Activated naive CD4-positive, alpha-beta T cell treated with anti-CD3 and anti-CD28 coated beads, Interleukin-2, amount 50 U/mL, for 72 hours (primary cell): Measurements from ENCODE around the gene RAD51B. TPM values are rescaled to one million over a fixed set of nuclear protein-coding genes. Genes with fewer than 3 reads are reported as not detected.

Experiments
- ATAC-seq, 2 donors: fragments of 150-1000 bp; cut with Tn5 transposase; 2 replicates each; pipeline ENCODE4 v1.10.0; 2021; ENCODE audit warnings: mild to moderate bottlenecking in 2 of 2, moderate library complexity in 2 of 2
- DNase-seq, 2 donors: peaks; one replicate each; pipeline ENCODE4 v3.0.0; 2021 to 2022; ENCODE audit warnings: low spot score in 2 of 2
- H3K27ac Mint-ChIP-seq, 2 donors: one replicate each; pipeline ENCODE4 v1.8.0; 2022; ENCODE audit warnings: mild to moderate bottlenecking in 2 of 2, mixed read lengths in 2 of 2
- H3K36me3 Mint-ChIP-seq, 2 donors: one replicate each; pipeline ENCODE4 v1.8.0; 2022; ENCODE audit warnings: mixed read lengths in 2 of 2
- H3K9me3 Mint-ChIP-seq, 2 donors: one replicate each; pipeline ENCODE4 v1.8.0; 2022; ENCODE audit warnings: mixed read lengths in 2 of 2
- total RNA-seq, 2 donors: library from RNA; stranded (reverse); gene quantifications; one replicate each; pipeline ENCODE4 v1.2.3, GENCODE V29; 2022

Gene RAD51B
- total RNA-seq, 2 donors from 2014 or later, result 36.5 to 53.0 TPM

DNA sequence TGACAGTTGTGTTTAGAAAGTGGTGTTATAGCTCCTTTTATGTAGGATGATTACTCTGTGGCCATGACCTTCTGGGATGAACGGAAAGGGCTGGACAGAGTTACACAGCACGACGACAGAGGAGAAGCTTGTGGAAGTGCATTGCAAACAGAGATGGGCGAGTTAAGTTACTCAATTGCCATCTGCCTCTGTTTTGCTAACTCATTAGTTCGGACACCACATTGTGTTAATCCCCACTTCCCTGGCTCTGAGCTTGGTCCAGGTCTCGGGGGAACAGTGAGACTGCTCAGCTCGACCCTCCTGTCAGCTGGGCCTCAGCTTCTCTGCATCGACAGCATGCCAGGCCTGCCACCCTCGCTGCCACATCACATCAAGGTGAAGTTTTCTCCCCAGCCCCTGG, 565.3 kb downstream of the RAD51B start:
- H3K36me3 Mint-ChIP-seq, result no peaks in the 10 kb centered on the region
- no peak overlapping the region for H3K27ac Mint-ChIP-seq
- DNase-seq (no peak), ATAC-seq (no peak)
- H3K9me3 Mint-ChIP-seq, result no peaks in the 10 kb centered on the region

DNA sequence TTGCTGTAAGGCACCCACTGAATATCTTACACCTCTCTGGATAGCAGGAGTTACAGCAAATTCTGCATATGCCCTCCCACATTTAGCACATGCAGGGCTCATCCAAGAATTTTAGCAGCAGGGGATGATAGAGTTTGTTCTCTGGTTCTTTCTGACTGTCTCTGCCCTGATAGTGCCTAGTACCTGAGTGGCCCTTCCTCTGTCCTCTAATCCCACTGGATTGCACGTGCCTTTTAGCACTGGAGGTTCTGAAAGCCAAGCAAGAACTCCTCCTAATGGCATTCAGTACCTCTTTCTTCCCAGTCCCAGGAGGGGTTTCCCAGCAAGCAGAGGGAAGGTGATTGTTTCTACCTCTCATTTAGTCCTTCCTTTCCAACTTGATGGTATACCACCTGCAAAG, 566.9 kb downstream of the RAD51B start:
- ATAC-seq, result no peak
- DNase-seq, result no peak
- Mint-ChIP-seq H3K9me3 (peaks cover 0 to 4% of the 10 kb centered on the region in 2 donors), H3K36me3 (no peaks in the 10 kb centered on the region), H3K27ac (no peak overlapping the region)

DNA sequence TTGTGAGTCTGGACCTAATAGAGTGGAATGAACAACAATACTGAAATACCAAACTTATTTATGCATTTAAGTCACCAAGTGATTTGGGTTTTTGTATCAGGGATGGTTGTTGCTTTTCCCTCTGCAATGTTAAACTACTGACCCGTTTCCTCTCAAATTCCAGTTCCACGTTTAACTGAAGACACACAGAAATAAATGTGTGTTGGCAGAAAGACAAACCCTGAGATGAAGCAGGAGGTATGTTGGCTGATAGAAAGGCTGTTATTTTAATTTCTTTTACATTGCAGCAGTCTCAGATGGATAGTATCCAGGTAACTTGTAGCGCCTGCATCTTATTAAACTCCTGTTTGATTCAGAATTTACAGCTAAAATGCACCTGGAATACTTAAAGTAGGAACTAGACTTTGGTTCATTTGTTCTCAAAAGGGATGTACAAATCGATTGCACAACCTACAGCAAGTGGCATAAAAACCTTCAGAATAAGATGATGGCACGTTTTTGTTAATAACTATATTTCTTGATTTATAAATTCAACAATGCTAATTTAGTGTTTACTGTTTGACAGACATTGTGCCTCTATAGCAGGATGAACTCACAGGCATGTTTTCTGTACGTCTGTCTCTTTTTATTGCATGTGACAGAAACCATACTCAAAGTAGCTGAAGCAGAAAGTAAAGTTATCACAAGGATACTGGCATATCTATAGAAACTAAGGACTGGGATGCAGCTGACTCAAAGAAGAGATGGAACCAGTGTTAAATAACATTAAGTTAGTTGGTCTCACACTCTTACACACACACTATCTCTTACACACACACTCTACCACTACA, 567.6 kb downstream of the RAD51B start:
- no peak overlapping the region for H3K27ac Mint-ChIP-seq
- peaks cover 0 to 4% of the 10 kb centered on the region in 2 donors for H3K9me3 Mint-ChIP-seq
- no peaks in the 10 kb centered on the region for H3K36me3 Mint-ChIP-seq
- ATAC-seq (no peak), DNase-seq (no peak)

DNA sequence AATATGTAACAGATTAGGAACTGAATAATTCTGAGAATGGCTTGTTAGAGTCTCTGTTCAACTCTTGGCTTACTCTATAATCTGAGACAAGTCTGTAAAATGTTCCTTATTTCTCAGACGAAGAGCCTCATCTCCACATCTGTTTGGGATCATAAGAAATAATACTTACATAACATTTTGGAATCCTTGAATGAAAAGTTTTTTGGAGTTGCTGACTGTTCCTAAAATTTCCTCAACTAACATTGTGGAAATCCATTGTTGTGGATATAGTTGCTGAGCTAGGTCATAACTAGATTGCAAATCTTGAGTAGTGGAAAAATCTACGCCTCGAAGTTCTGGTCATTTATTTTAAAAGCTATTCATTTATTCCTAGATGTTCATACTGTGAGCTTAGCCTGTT, 570.4 kb downstream of the RAD51B start:
- no peak overlapping the region for H3K27ac Mint-ChIP-seq
- no peaks in the 10 kb centered on the region for H3K36me3 Mint-ChIP-seq
- H3K9me3 Mint-ChIP-seq, result peaks cover 0 to 4% of the 10 kb centered on the region in 2 donors
- ATAC-seq, result no peak
- DNase-seq, result no peak

DNA sequence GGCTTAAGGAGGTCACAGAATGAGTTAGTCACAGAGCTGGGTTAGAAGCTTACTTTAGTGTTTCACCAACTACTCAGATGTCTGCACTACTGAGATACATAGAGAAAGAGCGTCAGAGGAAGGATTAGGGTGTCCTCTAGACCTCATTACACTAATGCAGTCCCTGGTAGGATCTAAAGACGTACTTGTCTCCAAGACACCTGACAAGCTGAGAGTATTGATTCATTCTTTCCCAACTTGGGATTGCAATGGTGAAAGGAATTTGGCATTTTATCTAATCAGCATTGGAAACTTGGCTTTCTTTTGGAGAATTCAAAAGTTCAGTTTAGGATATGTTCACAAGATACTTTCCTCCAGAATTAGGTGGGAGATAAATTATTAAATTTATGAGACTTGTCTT, 571.2 kb downstream of the RAD51B start:
- no peaks in the 10 kb centered on the region for H3K36me3 Mint-ChIP-seq
- no peak for ATAC-seq
- H3K27ac Mint-ChIP-seq, result no peak overlapping the region
- H3K9me3 Mint-ChIP-seq, result peaks cover 0 to 4% of the 10 kb centered on the region in 2 donors
- no peak for DNase-seq

DNA sequence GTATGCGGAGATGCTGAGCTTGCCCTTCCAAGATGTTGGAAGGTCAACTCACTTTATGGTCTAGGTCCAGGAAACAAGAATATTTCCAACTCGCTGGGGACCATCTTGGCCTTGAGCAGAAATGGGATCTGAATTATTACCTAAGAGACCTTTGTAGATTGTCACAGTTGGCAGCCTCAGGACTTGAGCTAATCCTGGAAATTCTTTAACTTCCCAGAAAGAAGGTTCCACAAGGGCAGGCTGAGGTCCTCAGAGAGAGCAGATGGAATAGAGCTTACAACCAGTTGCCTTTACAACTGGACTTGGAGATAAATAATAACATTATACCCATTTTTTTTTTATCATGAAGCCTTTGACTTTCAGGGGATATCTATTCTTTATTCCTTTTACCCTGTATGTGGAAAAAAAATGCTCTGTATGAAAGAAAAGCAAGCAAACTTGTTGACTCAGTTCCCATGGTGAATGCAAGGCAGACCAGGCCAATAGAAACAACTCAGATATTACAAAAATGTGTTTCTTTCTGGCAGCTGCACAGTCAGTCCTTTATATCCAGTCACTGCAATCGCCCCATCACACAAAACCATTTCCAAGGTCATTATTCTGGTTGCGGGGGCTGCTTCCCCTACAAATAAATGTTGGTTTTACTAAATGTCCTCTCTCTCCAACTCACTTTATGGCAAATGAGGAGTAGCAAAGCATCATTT, 571.9 kb downstream of the RAD51B start:
- no peak for DNase-seq

DNA sequence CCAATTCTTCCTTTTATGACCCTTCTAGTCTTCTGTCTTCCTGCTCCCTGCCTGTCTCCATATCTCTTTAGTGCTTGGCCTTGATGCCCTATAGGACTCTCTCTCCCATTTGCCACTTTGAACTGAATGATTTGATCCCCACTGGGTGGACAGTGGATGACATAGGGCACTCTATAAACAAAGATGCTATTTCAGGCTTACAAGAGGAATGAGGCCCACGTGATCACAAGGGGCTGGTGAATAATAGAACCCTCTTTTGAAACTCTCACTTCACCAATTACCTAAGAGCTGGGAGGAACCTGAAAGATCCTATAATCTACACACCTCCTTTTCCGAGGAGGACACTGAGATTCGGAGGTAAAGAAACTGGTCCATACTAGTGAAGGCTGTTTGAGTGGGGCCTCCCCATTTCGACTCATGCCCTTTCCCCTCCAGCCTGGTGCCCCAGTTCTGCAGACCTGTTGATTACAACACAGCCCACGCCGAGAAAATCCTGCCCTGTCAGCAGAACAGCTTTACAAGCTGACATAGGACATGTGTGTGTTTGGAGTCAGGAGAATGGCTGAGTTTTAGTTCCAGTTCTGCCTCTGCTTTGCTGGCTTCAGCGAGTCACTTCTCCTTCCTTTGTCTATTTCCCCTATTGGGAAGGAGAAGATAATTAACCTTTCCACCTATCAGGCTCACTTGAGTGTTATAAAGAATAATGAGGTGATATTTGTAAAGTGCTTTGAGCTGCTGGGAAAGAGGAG, 573.0 kb downstream of the RAD51B start:
- DNase-seq (no peak), ATAC-seq (no peak)
- Mint-ChIP-seq H3K27ac (no peak overlapping the region), H3K36me3 (no peaks in the 10 kb centered on the region), H3K9me3 (peaks cover 0 to 4% of the 10 kb centered on the region in 2 donors)

More for the DNA sequence above, 571.9 kb downstream of the RAD51B start:
- no peaks in the 10 kb centered on the region for H3K36me3 Mint-ChIP-seq
- ATAC-seq, result no peak
- no peak overlapping the region for H3K27ac Mint-ChIP-seq
- peaks cover 0 to 4% of the 10 kb centered on the region in 2 donors for H3K9me3 Mint-ChIP-seq

DNA sequence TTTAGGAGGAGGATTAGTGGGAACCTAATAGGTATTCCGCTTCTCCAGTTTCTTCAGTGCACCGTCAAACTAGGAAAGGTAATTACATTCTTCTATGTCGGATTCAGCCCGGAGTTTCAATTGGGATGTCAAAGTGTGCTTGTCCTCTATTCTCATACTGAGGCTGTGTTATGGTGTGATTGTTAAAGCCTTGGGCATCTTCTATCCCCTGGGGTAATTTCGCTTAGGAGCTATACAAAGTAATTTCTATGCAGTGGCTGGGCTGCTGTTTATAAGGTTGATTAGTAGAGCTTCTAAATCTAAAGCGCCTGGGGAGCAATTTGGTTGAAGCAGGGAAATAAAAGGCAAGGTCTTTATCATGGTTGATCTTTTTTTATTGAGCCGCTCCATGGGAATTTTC, 573.7 kb downstream of the RAD51B start:
- Mint-ChIP-seq H3K27ac (no peak overlapping the region), H3K9me3 (peaks cover 0 to 4% of the 10 kb centered on the region in 2 donors), H3K36me3 (no peaks in the 10 kb centered on the region)
- no peak for ATAC-seq
- DNase-seq, result no peak

DNA sequence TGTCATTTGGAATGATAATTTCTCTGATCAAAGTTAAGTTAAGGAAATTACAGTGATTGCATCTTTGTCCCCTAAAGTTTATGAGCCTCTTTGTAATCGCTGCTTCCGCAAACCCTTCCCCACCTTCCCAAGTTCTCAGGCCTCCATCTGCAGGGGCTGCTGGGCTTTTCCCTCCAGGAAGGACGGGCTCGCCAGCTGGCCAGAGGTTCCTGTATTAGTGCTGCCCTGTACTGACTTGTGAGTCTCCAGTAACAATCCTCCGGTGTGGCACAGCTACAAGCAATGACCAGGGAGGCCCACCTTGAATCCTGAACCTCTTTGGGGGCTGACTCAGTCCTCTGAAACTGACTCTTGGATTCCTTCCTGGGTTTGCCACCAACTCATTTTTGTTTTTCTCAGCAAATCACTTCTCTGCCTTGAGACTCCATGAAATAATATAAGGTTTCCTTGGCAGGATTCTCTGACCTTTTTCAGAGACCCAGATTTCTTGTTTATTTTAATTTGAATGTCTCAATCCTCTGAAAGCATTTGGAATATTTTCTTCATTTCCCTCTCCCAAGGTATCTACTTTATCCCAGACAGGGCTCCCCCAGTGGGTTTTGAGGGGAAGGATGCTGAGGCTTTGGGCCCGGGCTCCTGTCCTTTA, 574.7 kb downstream of the RAD51B start:
- no peak for DNase-seq
- ATAC-seq, result no peak
- Mint-ChIP-seq H3K27ac (peak overlapping the region in 1 of 2 donors; percentile 70), H3K36me3 (no peaks in the 10 kb centered on the region), H3K9me3 (peaks cover 0 to 4% of the 10 kb centered on the region in 2 donors)

DNA sequence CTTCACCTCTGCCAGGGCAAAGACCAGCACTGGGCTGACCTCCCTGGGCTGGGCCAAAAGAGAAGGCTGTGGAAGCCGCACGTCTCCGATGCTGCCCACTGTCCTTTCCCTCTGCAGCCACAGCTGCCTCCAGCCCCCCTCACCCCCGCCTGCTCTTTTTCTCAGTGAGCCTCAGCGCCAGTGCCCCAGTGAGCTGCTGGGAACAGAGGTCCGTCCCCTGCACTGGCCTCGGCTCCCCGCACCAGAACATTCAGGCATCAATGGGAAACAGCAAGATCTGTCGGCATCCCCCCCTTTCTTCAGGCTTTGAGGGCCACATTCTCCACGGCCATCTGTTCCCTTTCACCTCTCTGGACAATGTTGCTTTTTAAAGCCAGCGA, 575.2 kb downstream of the RAD51B start:
- Mint-ChIP-seq H3K36me3 (no peaks in the 10 kb centered on the region), H3K27ac (peak overlapping the region in 1 of 2 donors; percentile 63), H3K9me3 (peaks cover 0 to 4% of the 10 kb centered on the region in 2 donors)
- no peak for ATAC-seq
- no peak for DNase-seq

DNA sequence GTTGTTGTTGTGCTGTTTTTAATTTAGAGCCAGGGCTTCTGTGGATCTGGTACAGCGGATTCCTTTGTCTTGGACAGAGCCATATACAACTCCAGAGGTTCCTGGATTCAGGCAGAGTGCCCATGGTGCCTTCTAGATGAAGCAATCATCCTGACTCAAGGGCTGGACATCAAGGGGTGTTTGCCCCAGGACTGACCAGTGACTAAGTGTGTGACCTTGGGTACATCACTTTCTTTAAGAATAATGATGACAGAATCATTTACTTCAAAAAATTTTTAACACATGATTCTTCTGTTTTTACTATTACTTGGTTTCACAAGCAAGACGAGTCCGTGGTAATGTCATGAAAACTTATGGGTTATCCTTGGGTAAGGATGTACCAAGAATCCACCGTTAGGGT, 576.0 kb downstream of the RAD51B start:
- no peak for ATAC-seq
- peaks cover 0 to 4% of the 10 kb centered on the region in 2 donors for H3K9me3 Mint-ChIP-seq
- no peak for DNase-seq
- no peak overlapping the region for H3K27ac Mint-ChIP-seq
- H3K36me3 Mint-ChIP-seq, result no peaks in the 10 kb centered on the region

DNA sequence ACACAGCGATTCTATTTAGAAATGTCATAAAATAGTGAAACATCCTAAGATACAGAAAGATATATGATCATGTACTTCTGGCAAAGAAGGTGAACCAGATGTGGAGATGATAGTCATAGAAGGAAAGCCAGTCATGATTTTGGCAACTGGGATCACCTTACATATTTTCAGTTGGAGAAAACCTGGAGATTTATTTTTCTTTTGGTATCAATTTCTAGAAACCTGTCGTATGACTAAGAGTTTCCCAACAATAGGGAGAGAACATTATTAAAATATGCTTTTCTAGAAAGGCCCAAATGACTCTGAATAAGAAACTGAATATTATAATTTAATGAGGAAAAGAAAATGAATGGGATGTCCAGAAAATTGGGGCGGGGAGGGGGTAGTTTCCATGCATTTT, 576.9 kb downstream of the RAD51B start:
- ATAC-seq (no peak), DNase-seq (no peak)
- no peak overlapping the region for H3K27ac Mint-ChIP-seq
- H3K36me3 Mint-ChIP-seq, result no peaks in the 10 kb centered on the region
- H3K9me3 Mint-ChIP-seq, result no peaks in the 10 kb centered on the region

DNA sequence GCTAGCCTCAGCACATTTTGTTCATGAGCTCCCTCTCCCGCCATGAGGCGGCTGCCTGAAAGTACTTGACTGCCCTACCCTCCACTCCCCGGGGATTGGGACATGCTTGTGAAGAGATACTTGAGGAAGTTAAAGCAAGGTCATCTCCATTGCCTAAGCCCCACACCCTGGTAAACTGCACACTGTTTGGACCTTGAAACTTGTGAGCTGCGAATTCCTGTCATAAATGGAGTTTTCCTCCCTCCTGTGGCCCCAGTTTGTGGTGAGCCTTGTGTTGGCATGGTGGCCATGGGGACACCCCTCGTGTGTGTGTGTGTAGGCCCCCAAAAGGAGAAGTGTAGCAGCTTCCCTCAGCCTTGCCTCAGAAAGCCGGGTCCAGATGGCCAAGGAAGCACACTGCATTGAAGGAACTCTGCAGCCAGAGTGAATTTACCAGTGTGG, 577.8 kb downstream of the RAD51B start:
- H3K9me3 Mint-ChIP-seq, result no peaks in the 10 kb centered on the region
- no peak for ATAC-seq
- H3K36me3 Mint-ChIP-seq, result no peaks in the 10 kb centered on the region
- DNase-seq, result no peak
- no peak overlapping the region for H3K27ac Mint-ChIP-seq

DNA sequence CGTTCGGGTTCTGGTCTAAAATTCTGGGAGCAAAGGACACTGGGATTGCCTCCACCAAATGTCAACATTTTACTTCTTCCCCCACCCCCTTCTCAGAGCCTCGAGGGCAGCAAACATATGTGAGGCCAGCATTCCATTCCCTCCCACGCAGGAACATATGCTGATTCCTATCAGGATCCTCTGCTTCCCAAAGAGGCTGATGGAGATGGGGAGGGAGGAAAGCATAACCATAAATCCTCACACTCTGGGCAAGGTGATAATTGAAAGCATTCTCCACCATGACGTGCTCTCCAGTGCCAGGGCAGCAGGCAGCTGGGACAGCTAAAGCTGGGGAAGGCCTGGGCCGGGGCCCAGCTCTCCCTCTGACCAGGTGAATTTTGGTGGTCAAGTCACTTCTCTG, 578.2 kb downstream of the RAD51B start:
- H3K36me3 Mint-ChIP-seq, result no peaks in the 10 kb centered on the region
- DNase-seq (no peak), ATAC-seq (no peak)
- H3K9me3 Mint-ChIP-seq, result no peaks in the 10 kb centered on the region
- H3K27ac Mint-ChIP-seq, result no peak overlapping the region

DNA sequence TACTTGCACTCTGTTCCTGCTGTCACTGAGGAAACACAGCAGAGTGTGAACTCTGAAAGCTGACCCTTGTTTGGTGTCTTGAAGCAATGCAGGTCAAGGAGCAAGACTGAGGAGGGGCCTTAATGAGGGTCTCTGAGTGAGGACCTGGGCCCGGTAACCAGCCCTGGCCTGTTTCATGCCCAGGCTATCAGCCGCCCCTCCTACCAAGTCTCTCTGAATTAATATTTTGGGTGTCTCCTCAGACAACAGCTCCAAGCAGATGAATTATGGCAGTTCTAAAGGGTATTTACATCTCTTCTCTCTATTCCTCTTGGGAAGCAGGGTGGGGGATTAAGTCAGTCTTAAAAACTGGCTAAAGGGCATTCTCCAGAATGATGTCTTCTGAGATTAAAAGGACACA, 578.8 kb downstream of the RAD51B start:
- no peak overlapping the region for H3K27ac Mint-ChIP-seq
- no peaks in the 10 kb centered on the region for H3K9me3 Mint-ChIP-seq
- DNase-seq (no peak), ATAC-seq (no peak)
- H3K36me3 Mint-ChIP-seq, result no peaks in the 10 kb centered on the region

DNA sequence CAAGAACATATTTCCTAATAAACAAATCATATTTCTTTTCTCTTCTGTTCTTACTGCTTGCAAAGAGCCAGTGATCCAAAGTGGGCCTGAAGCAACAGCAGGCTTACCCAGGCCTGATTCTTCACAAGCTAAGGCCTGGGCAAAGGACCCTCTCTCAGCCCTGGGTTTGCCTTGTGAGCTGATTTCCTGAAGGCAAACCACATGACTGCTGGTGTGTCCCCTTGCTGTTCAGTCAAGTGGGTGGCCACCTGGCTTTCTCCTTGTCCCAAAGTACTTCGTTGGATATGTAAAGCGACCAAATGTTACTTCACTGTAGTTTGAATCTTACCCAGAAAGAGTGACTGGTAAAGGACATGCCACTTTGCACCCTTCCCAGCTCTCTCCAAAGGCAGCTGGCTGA, 580.4 kb downstream of the RAD51B start:
- H3K9me3 Mint-ChIP-seq, result no peaks in the 10 kb centered on the region
- no peak overlapping the region for H3K27ac Mint-ChIP-seq
- H3K36me3 Mint-ChIP-seq, result no peaks in the 10 kb centered on the region
- no peak for DNase-seq
- no peak for ATAC-seq

DNA sequence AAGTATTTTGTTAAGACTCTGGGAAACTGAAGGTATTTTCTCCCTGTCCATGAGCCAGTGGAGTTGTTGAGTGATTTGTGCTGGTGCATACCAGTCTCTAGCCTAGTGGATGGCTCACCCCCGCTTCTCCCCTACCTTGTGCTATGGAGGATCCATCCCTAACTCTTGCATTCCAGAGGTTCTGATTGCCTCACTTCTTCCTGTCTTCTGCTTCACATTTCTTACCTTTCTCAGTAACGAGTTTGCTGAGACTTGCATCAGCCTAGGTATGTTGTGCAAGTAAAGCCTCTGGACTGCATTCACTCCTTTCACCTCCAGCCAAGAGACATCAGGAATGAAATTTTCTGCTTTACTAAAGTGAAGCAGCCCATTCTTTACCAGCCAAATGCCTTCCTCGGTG, 581.7 kb downstream of the RAD51B start:
- Mint-ChIP-seq H3K9me3 (no peaks in the 10 kb centered on the region), H3K27ac (no peak overlapping the region), H3K36me3 (no peaks in the 10 kb centered on the region)
- ATAC-seq (no peak), DNase-seq (no peak)
